SU-DHL-6 (cell line): ENCODE results near the gene IQCE.

Source experiments
- EZH2phosphoT487 ChIP-seq: fragments of 200-600 bp; sonication (generic), shearing (Covaris generic); conservative IDR thresholded peaks from 2 replicates; pipeline ENCODE4 v1.6.1; 2018; ENCODE audit warnings: mild to moderate bottlenecking, antibody characterized with exemption, low read length, moderate library complexity, mixed read lengths
- TF ChIP-seq, protein P1 (sequence below): fragments of 200-600 bp; sonication (generic); IDR thresholded peaks from one replicate; pipeline ENCODE4 v1.5.1; 2017; ENCODE audit warnings: antibody characterized with exemption, mild to moderate bottlenecking, low read length, moderate library complexity; ENCODE audit not compliant: insufficient read depth, poor library complexity, severe bottlenecking

DNA sequence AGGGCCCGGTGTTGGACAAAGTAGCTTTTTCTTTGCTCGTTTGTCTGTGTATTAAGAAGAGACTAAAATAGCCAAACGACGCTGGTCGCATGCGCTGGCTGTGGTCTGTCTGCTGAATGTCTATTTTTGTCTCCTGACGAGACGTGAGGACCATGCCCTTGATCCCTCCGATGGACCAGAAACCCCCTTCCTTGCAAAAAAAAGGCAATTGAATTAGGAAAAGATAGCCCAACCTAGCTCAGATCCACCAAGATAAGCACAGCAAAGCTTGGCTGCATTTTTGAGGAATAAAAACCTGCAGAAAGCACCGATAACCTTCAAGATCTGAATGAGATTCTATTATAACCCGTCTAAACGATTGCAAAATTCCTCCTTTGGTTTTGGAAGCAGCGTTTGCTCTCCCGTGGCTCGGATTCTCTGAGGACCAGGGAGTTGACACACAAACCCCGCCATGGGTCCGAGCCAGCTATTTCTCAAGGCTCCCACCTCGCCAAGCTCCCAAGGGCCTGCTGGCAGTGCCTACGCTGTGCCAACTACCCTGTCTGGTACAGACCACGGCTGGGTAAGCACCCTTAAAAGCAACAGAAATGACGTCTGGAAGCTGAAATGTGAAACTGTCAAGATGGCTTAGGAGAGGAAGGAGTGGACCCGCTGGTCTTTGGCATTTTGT lies 55.3 kb downstream of the IQCE start:
- TF ChIP-seq, protein P1, sequence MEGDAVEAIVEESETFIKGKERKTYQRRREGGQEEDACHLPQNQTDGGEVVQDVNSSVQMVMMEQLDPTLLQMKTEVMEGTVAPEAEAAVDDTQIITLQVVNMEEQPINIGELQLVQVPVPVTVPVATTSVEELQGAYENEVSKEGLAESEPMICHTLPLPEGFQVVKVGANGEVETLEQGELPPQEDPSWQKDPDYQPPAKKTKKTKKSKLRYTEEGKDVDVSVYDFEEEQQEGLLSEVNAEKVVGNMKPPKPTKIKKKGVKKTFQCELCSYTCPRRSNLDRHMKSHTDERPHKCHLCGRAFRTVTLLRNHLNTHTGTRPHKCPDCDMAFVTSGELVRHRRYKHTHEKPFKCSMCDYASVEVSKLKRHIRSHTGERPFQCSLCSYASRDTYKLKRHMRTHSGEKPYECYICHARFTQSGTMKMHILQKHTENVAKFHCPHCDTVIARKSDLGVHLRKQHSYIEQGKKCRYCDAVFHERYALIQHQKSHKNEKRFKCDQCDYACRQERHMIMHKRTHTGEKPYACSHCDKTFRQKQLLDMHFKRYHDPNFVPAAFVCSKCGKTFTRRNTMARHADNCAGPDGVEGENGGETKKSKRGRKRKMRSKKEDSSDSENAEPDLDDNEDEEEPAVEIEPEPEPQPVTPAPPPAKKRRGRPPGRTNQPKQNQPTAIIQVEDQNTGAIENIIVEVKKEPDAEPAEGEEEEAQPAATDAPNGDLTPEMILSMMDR: no peak
- TF ChIP-seq EZH2phosphoT487: no peak
